GM19043 (cell line): Measurements from ENCODE around the gene GRM8.
"Not testable (repeated sequence)": the region's sequence is repeated elsewhere in the genome, so short reads cannot be mapped to it uniquely, and the experiment has no call there.

Experiments used
- ATAC-seq: cut with Tn5 transposase; IDR thresholded peaks from one replicate; pipeline ENCODE4 v1.9.1; 2021; ENCODE audit warnings: low read depth; ENCODE audit not compliant: unreplicated experiment

GRM8 gene

GRCh38 chr7:126940723-126941307 lies 311.9 kb downstream of the GRM8 start:
- no peak for ATAC-seq

- ATAC-seq: no peak
Measured at GRCh38 chr7:126937171-126937570, 315.6 kb downstream of the GRM8 start.

- ATAC-seq: no peak
Measured at GRCh38 chr7:126931581-126931980, 321.2 kb downstream of the GRM8 start.

- no peak for ATAC-seq
Measured at GRCh38 chr7:126930166-126930565, 322.6 kb downstream of the GRM8 start.

- ATAC-seq: no peak
Measured at GRCh38 chr7:126924477-126924876, 328.3 kb downstream of the GRM8 start.

GRCh38 chr7:126911627-126912026 lies 341.1 kb downstream of the GRM8 start:
- ATAC-seq: not testable (repeated sequence)

- ATAC-seq: not testable (repeated sequence)
Measured at GRCh38 chr7:126908564-126908963, 344.2 kb downstream of the GRM8 start.

GRCh38 chr7:126907657-126908056 lies 345.1 kb downstream of the GRM8 start:
- ATAC-seq: not testable (repeated sequence)

GRCh38 chr7:126905255-126905654 lies 347.5 kb downstream of the GRM8 start:
- not testable (repeated sequence) for ATAC-seq

- not testable (repeated sequence) for ATAC-seq
Measured at GRCh38 chr7:126901041-126901765, 351.5 kb downstream of the GRM8 start.

- not testable (repeated sequence) for ATAC-seq
Measured at GRCh38 chr7:126887980-126888379, 364.8 kb downstream of the GRM8 start.

GRCh38 chr7:126887560-126887959 lies 365.2 kb downstream of the GRM8 start:
- not testable (repeated sequence) for ATAC-seq

- not testable (repeated sequence) for ATAC-seq
Measured at GRCh38 chr7:126882730-126883129, 370.0 kb downstream of the GRM8 start.

- ATAC-seq: not testable (repeated sequence)
Measured at GRCh38 chr7:126881908-126882307, 370.8 kb downstream of the GRM8 start.

GRCh38 chr7:126881315-126881714 lies 371.4 kb downstream of the GRM8 start:
- no peak for ATAC-seq

- not testable (repeated sequence) for ATAC-seq
Measured at GRCh38 chr7:126876536-126876935, 376.2 kb downstream of the GRM8 start.

GRCh38 chr7:126856691-126857291 lies 395.9 kb downstream of the GRM8 start:
- peak; percentile 59 for ATAC-seq

- ATAC-seq: no peak
Measured at GRCh38 chr7:126845331-126845730, 407.4 kb downstream of the GRM8 start.

- ATAC-seq: no peak
Measured at GRCh38 chr7:126843883-126844282, 408.9 kb downstream of the GRM8 start.

- ATAC-seq: no peak
Measured at GRCh38 chr7:126843336-126843735, 409.4 kb downstream of the GRM8 start.

- ATAC-seq: no peak
Measured at GRCh38 chr7:126842451-126842850, 410.3 kb downstream of the GRM8 start.

- no peak for ATAC-seq
Measured at GRCh38 chr7:126840869-126841268, 411.9 kb downstream of the GRM8 start.
